ENCODE data around the gene TMEM212. TPM values are rescaled to one million over a fixed set of nuclear protein-coding genes. Genes with fewer than 3 reads are reported as not detected.
"Not testable (repeated sequence)": the region's sequence is repeated elsewhere in the genome, so short reads cannot be mapped to it uniquely, and the experiment has no call there.

The TMEM212 gene
- total RNA-seq, 1 donor from 2014 or later: not detected

GRCh38 chr3:171812811-171813210 is 30.3 kb upstream of the TMEM212 start:
- DNase-seq (ENCODE audit: extremely low read depth, low read depth, low spot score): no peak

- DNase-seq (ENCODE audit: extremely low read depth, low read depth, low spot score): no peak
Measured at GRCh38 chr3:171813278-171813896, 29.8 kb upstream of the TMEM212 start.

GRCh38 chr3:171813897-171814460 is 29.2 kb upstream of the TMEM212 start:
- no peak for DNase-seq (ENCODE audit: extremely low read depth, low read depth, low spot score)

- DNase-seq (ENCODE audit: extremely low read depth, low read depth, low spot score): not testable (repeated sequence)
Measured at GRCh38 chr3:171814662-171815061, 28.5 kb upstream of the TMEM212 start.

GRCh38 chr3:171815973-171816595 is 27.1 kb upstream of the TMEM212 start:
- no peak for DNase-seq (ENCODE audit: extremely low read depth, low read depth, low spot score)

GRCh38 chr3:171817074-171817800 is 25.9 kb upstream of the TMEM212 start:
- DNase-seq (ENCODE audit: extremely low read depth, low read depth, low spot score): no peak

GRCh38 chr3:171821044-171821443 is 22.1 kb upstream of the TMEM212 start:
- DNase-seq (ENCODE audit: extremely low read depth, low read depth, low spot score): no peak

GRCh38 chr3:171821778-171822358 is 21.3 kb upstream of the TMEM212 start:
- DNase-seq (ENCODE audit: extremely low read depth, low read depth, low spot score): no peak

- DNase-seq (ENCODE audit: extremely low read depth, low read depth, low spot score): no peak
Measured at GRCh38 chr3:171822431-171823106, 20.6 kb upstream of the TMEM212 start.

- no peak for DNase-seq (ENCODE audit: extremely low read depth, low read depth, low spot score)
Measured at GRCh38 chr3:171824116-171824515, 19.0 kb upstream of the TMEM212 start.

- no peak for DNase-seq (ENCODE audit: extremely low read depth, low read depth, low spot score)
Measured at GRCh38 chr3:171824824-171825221, 18.3 kb upstream of the TMEM212 start.

- no peak for DNase-seq (ENCODE audit: extremely low read depth, low read depth, low spot score)
Measured at GRCh38 chr3:171825222-171825828, 17.8 kb upstream of the TMEM212 start.

GRCh38 chr3:171827385-171827784 is 15.8 kb upstream of the TMEM212 start:
- DNase-seq (ENCODE audit: extremely low read depth, low read depth, low spot score): no peak

- no peak for DNase-seq (ENCODE audit: extremely low read depth, low read depth, low spot score)
Measured at GRCh38 chr3:171827836-171828458, 15.2 kb upstream of the TMEM212 start.

- no peak for DNase-seq (ENCODE audit: extremely low read depth, low read depth, low spot score)
Measured at GRCh38 chr3:171828902-171829770, 14.0 kb upstream of the TMEM212 start.

GRCh38 chr3:171829841-171830517 is 13.2 kb upstream of the TMEM212 start:
- no peak for DNase-seq (ENCODE audit: extremely low read depth, low read depth, low spot score)

GRCh38 chr3:171830518-171830875 is 12.7 kb upstream of the TMEM212 start:
- DNase-seq (ENCODE audit: extremely low read depth, low read depth, low spot score): no peak

GRCh38 chr3:171831936-171832335 is 11.2 kb upstream of the TMEM212 start:
- no peak for DNase-seq (ENCODE audit: extremely low read depth, low read depth, low spot score)

Measured in glomerular endothelial cell (primary cell).